B cell (primary cell): Measurements from ENCODE around the gene RPTOR. TPM values are rescaled to one million over a fixed set of nuclear protein-coding genes. Genes with fewer than 3 reads are reported as not detected.

Source experiments
- ATAC-seq: fragments of 200-7000 bp; cut with Tn5 transposase; one replicate; pipeline ENCODE4 v1.10.0; 2021; ENCODE audit warnings: low read depth, mild to moderate bottlenecking, moderate number of reproducible peaks, moderate library complexity
- CTCF ChIA-PET: fragments of 350-600 bp; sonication (Branson Sonifier 250); formaldehyde crosslinking; loops from one replicate; lab custom pipeline; 2021; ENCODE audit warnings: antibody characterized with exemption, inconsistent platforms; lab: Charles Lee
- POLR2A ChIA-PET: fragments of 350-600 bp; sonication (Branson Sonifier 250); formaldehyde crosslinking; loops from one replicate; lab custom pipeline; 2021; ENCODE audit warnings: antibody characterized with exemption; lab: Charles Lee
- DNase-seq: peaks from one replicate; pipeline ENCODE4 v3.0.0; 2013
- H2AFZ ChIP-seq: 2 replicates; pipeline ENCODE4 v1.6.1; 2012; ENCODE audit warnings: mild to moderate bottlenecking, low read depth, low read length; ENCODE audit not compliant: insufficient read depth, poor library complexity, severe bottlenecking
- H3K27ac ChIP-seq, 2 donors: 1 replicate in 1 of 2; 2 replicates in 1 of 2; pipeline ENCODE4 v1.5.1; 2012 to 2013; ENCODE audit warnings: low read length in 2 of 2, mild to moderate bottlenecking in 2 of 2, moderate library complexity in 1 of 2
- H3K27me3 ChIP-seq, 4 experiments: fragments of 200-600 bp in 1 of 4; sonication (generic) in 1 of 4; replicated peaks in 1 of 4; 1 replicate in 2 of 4; 2 replicates in 2 of 4; pipeline versions ENCODE4 v1.6.1 to v1.7.0; 2013 to 2016; ENCODE audit warnings: low read length in 3 of 4, mild to moderate bottlenecking in 2 of 4, mixed read lengths in 1 of 4, moderate library complexity in 1 of 4; ENCODE audit not compliant: insufficient read depth in 4 of 4, control insufficient read depth in 3 of 4; ENCODE audit errors: control extremely low read depth in 1 of 4
- H3K36me3 ChIP-seq, 2 experiments: replicated peaks in 1 of 2; 1 replicate in 1 of 2; 2 replicates in 1 of 2; pipeline versions ENCODE4 v1.6.1 to v1.7.1; 2013; ENCODE audit warnings: low read length in 1 of 2; ENCODE audit not compliant: insufficient read depth in 2 of 2, control insufficient read depth in 1 of 2; ENCODE audit errors: control extremely low read depth in 1 of 2, extremely low read depth in 1 of 2
- H3K4me1 ChIP-seq, 2 donors: fragments of 200-600 bp in 1 of 2; sonication (generic) in 1 of 2; 1 replicate in 1 of 2; 2 replicates in 1 of 2; pipeline versions ENCODE4 v1.5.1 to v1.6.1; 2013 to 2017; ENCODE audit warnings: low read length in 2 of 2; ENCODE audit not compliant: control insufficient read depth in 2 of 2, insufficient read depth in 2 of 2
- H3K4me2 ChIP-seq: replicated peaks from 2 replicates; pipeline ENCODE3; 2012; ENCODE audit warnings: mild to moderate bottlenecking, low read depth, low read length; ENCODE audit not compliant: poor library complexity, severe bottlenecking
- H3K4me3 ChIP-seq, 5 experiments: fragments of 200-600 bp in 1 of 5; sonication (generic) in 1 of 5; 1 replicate in 3 of 5; 2 replicates in 2 of 5; pipeline versions ENCODE4 v1.5.1 to v1.7.0; 2011 to 2016; ENCODE audit warnings: low read length in 4 of 5, mild to moderate bottlenecking in 4 of 5, low read depth in 2 of 5, control low read depth in 1 of 5, moderate library complexity in 1 of 5; ENCODE audit not compliant: insufficient read depth in 1 of 5; ENCODE audit errors: control extremely low read depth in 1 of 5, extremely low read depth in 1 of 5
- H3K79me2 ChIP-seq: fragments of 200-600 bp; sonication (generic); one replicate; pipeline ENCODE4 v1.6.0; 2016; ENCODE audit warnings: low read length; ENCODE audit not compliant: control insufficient read depth, insufficient read depth
- H3K9ac ChIP-seq: fragments of 200-600 bp; sonication (generic); 2 replicates; pipeline ENCODE4 v1.6.1; 2017; ENCODE audit warnings: mild to moderate bottlenecking, low read length, moderate library complexity
- H3K9me3 ChIP-seq, 3 donors: one replicate each; pipeline versions ENCODE4 v1.6.1 to v1.7.1; 2013; ENCODE audit warnings: low read length in 2 of 3; ENCODE audit not compliant: control insufficient read depth in 2 of 3, insufficient read depth in 1 of 3; ENCODE audit errors: control extremely low read depth in 1 of 3
- H4K20me1 ChIP-seq: 2 replicates; pipeline ENCODE4 v1.6.0; 2012; ENCODE audit warnings: mild to moderate bottlenecking, low read length; ENCODE audit not compliant: insufficient read depth, control insufficient read depth, poor library complexity, severe bottlenecking
- H3K27ac Mint-ChIP-seq: one replicate; pipeline ENCODE4 v1.8.0; 2021; ENCODE audit warnings: mixed read lengths
- H3K27me3 Mint-ChIP-seq: one replicate; pipeline ENCODE4 v1.8.0; 2021; ENCODE audit warnings: mixed read lengths
- H3K4me1 Mint-ChIP-seq: one replicate; pipeline ENCODE4 v1.8.0; 2021; ENCODE audit warnings: mixed read lengths
- H3K4me3 Mint-ChIP-seq: one replicate; pipeline ENCODE4 v1.8.0; 2021; ENCODE audit warnings: mixed read lengths
- H3K9me3 Mint-ChIP-seq: one replicate; pipeline ENCODE4 v1.8.0; 2022; ENCODE audit warnings: mixed read lengths; ENCODE audit not compliant: insufficient read depth
- CTCF ChIP-seq: fragments of 200-600 bp; IDR thresholded peaks from one replicate; pipeline ENCODE4 v1.8.0; 2022; ENCODE audit warnings: antibody characterized with exemption, mild to moderate bottlenecking
- EZH2 ChIP-seq: IDR thresholded peaks from 2 replicates; pipeline ENCODE4 v1.6.1; 2012; ENCODE audit warnings: borderline replicate concordance, low read depth, mild to moderate bottlenecking, moderate library complexity, low read length; ENCODE audit not compliant: insufficient read depth, poor library complexity, severe bottlenecking
- WGBS: methylation state at CpG from one replicate; pipeline ENCODE4 v1.1.5; 2013; ENCODE audit warnings: missing lambda C conversion rate; ENCODE audit not compliant: insufficient coverage; 5-methylcytosine and 5-hydroxymethylcytosine counted together
- intact Hi-C: fragments of 100-400 bp; cut with micrococcal nuclease; formaldehyde crosslinking; loops from one replicate; pipeline ENCODE4 v1.10.0; 2022
- polyA plus RNA-seq: library from polyadenylated mRNA; depleted of rRNA; stranded (reverse); fragments of >200 nt; gene quantifications from 2 replicates; pipeline ENCODE4 v1.2.3, GENCODE V29; 2012
- total RNA-seq, 2 donors: library from RNA; stranded (reverse); fragments of 120-200 nt in 1 of 2; gene quantifications; 1 replicate in 1 of 2; 2 replicates in 1 of 2; pipeline versions ENCODE4 v1.2.3 to v1.2.4, GENCODE V29; 2013 to 2022

The RPTOR gene
- total and polyA plus RNA-seq, 2 donors (not counting 1 experiment from before 2014, with no cell fraction given): 13.4 to 58.8 TPM

DNA sequence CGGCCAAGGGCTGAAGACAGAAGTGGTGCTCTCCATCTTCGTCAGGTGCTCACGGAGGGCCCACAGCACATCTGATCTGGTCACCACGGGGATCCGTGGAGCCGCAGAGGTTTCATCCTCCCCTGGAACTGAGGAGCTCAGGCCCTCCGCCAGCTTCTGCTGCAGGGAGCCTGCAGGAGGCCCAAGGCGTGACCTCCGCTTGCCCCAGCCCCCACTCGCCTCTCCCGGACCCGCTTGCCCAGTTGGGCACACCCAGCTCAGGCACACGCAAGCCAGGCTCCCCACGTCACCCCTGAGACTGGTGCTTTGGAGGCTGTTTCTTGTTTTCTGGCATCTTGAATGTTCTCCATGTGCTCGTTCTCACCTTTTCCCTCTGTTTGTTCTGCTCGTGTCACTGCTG, 407.7 kb downstream of the RPTOR start:
- Histone ChIP-seq H3K36me3 (peaks cover 0 to 20% of the 10 kb centered on the region in 2 experiments), H3K4me2 (no peak overlapping the region), H3K9me3 (peaks cover 0 to 3% (median 0%) of the 10 kb centered on the region in 3 donors), H3K4me1 (peaks cover 28 to 36% of the 10 kb centered on the region in 2 donors), H3K79me2 (no peaks in the 10 kb centered on the region), H3K27ac (no peak overlapping the region), H3K4me3 (no peak overlapping the region), H4K20me1 (no peaks in the 10 kb centered on the region), H3K27me3 (no peaks in the 10 kb centered on the region), H3K9ac (no peak overlapping the region), H2AFZ (no peak overlapping the region)
- intact Hi-C loops: no loop called here
- no peaks in the 10 kb centered on the region for H3K9me3 Mint-ChIP-seq
- H3K27me3 Mint-ChIP-seq: no peaks in the 10 kb centered on the region
- DNase-seq (no peak), ATAC-seq (no peak)
- 94% methylated on average over 16 of the region's 16 CpGs for WGBS
- no peak overlapping the region for H3K4me3 Mint-ChIP-seq
- H3K4me1 Mint-ChIP-seq: peaks cover 26% of the 10 kb centered on the region
- CTCF ChIA-PET: no interaction called here
- POLR2A ChIA-PET: no interaction called here
- H3K27ac Mint-ChIP-seq: peak overlapping the region; percentile 41
- TF ChIP-seq CTCF: no peak
- no peak for TF ChIP-seq EZH2

- 70% methylated on average over 19 of the region's 22 CpGs for whole genome bisulfite sequencing
- Histone ChIP-seq H3K9ac (no peak overlapping the region), H3K4me1 (peaks cover 28 to 38% of the 10 kb centered on the region in 2 donors), H4K20me1 (no peaks in the 10 kb centered on the region), H3K36me3 (peaks cover 0 to 12% of the 10 kb centered on the region in 2 experiments), H3K4me2 (peak overlapping the region; percentile 46), H3K4me3 (no peak overlapping the region), H3K27ac (no peak overlapping the region), H3K27me3 (no peaks in the 10 kb centered on the region), H3K79me2 (no peaks in the 10 kb centered on the region), H2AFZ (no peak overlapping the region), H3K9me3 (peaks cover 0 to 3% (median 0%) of the 10 kb centered on the region in 3 donors)
- ChIA-PET CTCF (interaction anchor here (0.6 to 1.5 kb wide), 3 partner anchors 19 to 347 kb away, joined by 3 read pairs; no protein-coding TSS in a partner anchor), POLR2A (no interaction called here)
- Mint-ChIP-seq H3K9me3 (no peaks in the 10 kb centered on the region), H3K27me3 (no peaks in the 10 kb centered on the region), H3K4me1 (peaks cover 26% of the 10 kb centered on the region), H3K4me3 (no peak overlapping the region), H3K27ac (no peak overlapping the region)
- no peak for ATAC-seq
- no peak for TF ChIP-seq EZH2
- no peak for TF ChIP-seq CTCF
- intact Hi-C loops: no loop called here
- peak; percentile 57 for DNase-seq
Observed at GRCh38 chr17:80953471-80954315, 409.1 kb downstream of the RPTOR start.
